ENCODE results near the gene TRIM36. TPM values are rescaled to one million over a fixed set of nuclear protein-coding genes. Genes with fewer than 3 reads are reported as not detected.

The TRIM36 gene
- total and polyA plus RNA-seq, 2 of the 8 experiments (the other 6 are each of a cell fraction or from before 2014, with no cell fraction given), result 8.5 to 14.1 TPM

DNA sequence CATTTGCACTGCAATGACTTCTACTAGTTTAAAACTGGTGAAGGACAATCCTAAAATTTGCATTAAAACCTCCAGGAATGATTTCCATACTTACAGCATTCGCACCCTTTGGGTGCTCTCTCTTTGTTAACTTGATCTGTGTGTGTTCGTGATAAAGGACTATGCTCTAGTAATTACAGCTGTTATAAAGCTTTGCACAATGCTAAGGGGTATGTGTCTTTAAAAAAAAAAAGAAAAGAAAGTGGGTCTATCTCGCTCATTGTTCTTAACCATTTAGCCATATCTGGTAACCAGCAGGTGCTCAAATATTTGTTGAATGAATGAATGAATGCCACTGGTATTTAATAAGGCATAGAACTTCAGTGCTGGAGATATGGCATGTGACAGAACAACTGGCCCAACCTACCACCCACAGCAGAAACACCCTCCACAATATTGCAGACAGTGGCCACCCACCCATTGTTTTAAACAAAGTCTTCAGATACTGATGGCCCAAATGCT is 8.7 kb downstream of the TRIM36 start (continued):
- TF ChIP-seq JUN (IDR thresholded peaks at IDR 0.05; ENCODE audit: low read depth, low read length), result no peak
- TF ChIP-seq, protein P1, sequence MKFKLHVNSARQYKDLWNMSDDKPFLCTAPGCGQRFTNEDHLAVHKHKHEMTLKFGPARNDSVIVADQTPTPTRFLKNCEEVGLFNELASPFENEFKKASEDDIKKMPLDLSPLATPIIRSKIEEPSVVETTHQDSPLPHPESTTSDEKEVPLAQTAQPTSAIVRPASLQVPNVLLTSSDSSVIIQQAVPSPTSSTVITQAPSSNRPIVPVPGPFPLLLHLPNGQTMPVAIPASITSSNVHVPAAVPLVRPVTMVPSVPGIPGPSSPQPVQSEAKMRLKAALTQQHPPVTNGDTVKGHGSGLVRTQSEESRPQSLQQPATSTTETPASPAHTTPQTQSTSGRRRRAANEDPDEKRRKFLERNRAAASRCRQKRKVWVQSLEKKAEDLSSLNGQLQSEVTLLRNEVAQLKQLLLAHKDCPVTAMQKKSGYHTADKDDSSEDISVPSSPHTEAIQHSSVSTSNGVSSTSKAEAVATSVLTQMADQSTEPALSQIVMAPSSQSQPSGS (IDR thresholded peaks at IDR 0.05; ENCODE audit: low read length), result no peak
- TF ChIP-seq SUZ12 (IDR thresholded peaks at IDR 0.05; ENCODE audit: low read length), result no peak
- no peak for TF ChIP-seq SIX5 (IDR thresholded peaks at IDR 0.05; ENCODE audit: low read depth, low read length)
- no peak for TF ChIP-seq BCL11A (IDR thresholded peaks at IDR 0.05; ENCODE audit: low read depth in 2 of 2, low read length in 2 of 2)
